Measurements from ENCODE around the gene DDIT3. TPM values are rescaled to one million over a fixed set of nuclear protein-coding genes. Genes with fewer than 3 reads are reported as not detected.

Gene DDIT3
- total RNA-seq, 1 experiment from 2014 or later, result 14.1 TPM

GRCh38 chr12:57472391-57472790 lies 47.9 kb downstream of the DDIT3 start:
- no CpG with 5 or more reads among the region's 3 CpGs for WGBS (ENCODE audit: extremely low coverage, insufficient read length, low lambda C conversion rate)
- Histone ChIP-seq H4K91ac (ENCODE audit: insufficient read length, low read depth, low read length) (no peak overlapping the region), H3K4me2 (ENCODE audit: insufficient read depth, insufficient read length, low read length) (no peak overlapping the region), H2AFZ (ENCODE audit: low read length) (no peak overlapping the region), H2BK120ac (ENCODE audit: low read depth, low read length, poor library complexity, severe bottlenecking) (no peak overlapping the region), H3K56ac (ENCODE audit: insufficient read length, low read depth, low read length) (no peak overlapping the region), H3K27me3 (ENCODE audit: insufficient read depth, low read length) (peaks cover 37% of the 10 kb centered on the region), H4K20me1 (ENCODE audit: control insufficient read depth, insufficient read depth, insufficient read length) (no peaks in the 10 kb centered on the region), H2AK5ac (ENCODE audit: insufficient read length, low read length) (no peak overlapping the region), H3K18ac (ENCODE audit: insufficient read length, low read depth, low read length) (no peak overlapping the region), H2BK12ac (ENCODE audit: insufficient read length, low read depth, low read length) (no peak overlapping the region), H4K8ac (replicated peaks; ENCODE audit: insufficient read length, low read depth, low read length) (no peak overlapping the region), H2BK15ac (ENCODE audit: low read depth, low read length) (no peak overlapping the region), H3T11ph (ENCODE audit: low read length) (no peak overlapping the region), H3K9ac (ENCODE audit: extremely low read depth, insufficient read length, low read length) (no peak overlapping the region), H3K9me3 (ENCODE audit: control insufficient read depth, low read depth, low read length) (no peaks in the 10 kb centered on the region), H3K14ac (ENCODE audit: insufficient read depth, low read length) (no peak overlapping the region), H3K27ac (ENCODE audit: insufficient read length, low read depth, low read length) (no peak overlapping the region), H2BK20ac (ENCODE audit: low read depth, low read length, poor library complexity, severe bottlenecking) (no peak overlapping the region), H3K79me2 (ENCODE audit: insufficient read depth, low read length) (no peaks in the 10 kb centered on the region), H3K23ac (ENCODE audit: insufficient read length, low read depth, low read length) (no peak overlapping the region), H3K79me1 (ENCODE audit: insufficient read depth, low read depth, low read length, poor library complexity, severe bottlenecking) (no peaks in the 10 kb centered on the region), H4K5ac (ENCODE audit: insufficient read length, low read depth, low read length) (no peak overlapping the region), H3K23me2 (ENCODE audit: insufficient read length, low read depth, low read length, poor library complexity, severe bottlenecking) (peaks cover 15% of the 10 kb centered on the region), H2BK5ac (ENCODE audit: insufficient read length, low read length) (no peak overlapping the region), H3K4me1 (ENCODE audit: insufficient read depth, low read length) (no peaks in the 10 kb centered on the region; the same call in 1 of the 2 replicates), H3K4ac (ENCODE audit: low read depth, low read length) (no peak overlapping the region)
- Mint-ChIP-seq H3K4me3 (no peak overlapping the region), H3K27me3 (ENCODE audit: low read depth) (peaks cover 67% of the 10 kb centered on the region), H3K4me1 (peaks cover 13 to 14% of the 10 kb centered on the region in 2 experiments), H3K27ac (no peak overlapping the region; a peak in 1 of 7 replicates), H3K36me3 (ENCODE audit: insufficient read depth in 1 of 3, low read depth in 3 of 3) (peaks cover 0 to 14% (median 5%) of the 10 kb centered on the region in 3 experiments; a peak in 4 of 7 replicates), H3K9me3 (no peaks in the 10 kb centered on the region)
- DNase-seq, result no peak
- TF ChIP-seq CTCF (conservative IDR thresholded peaks at IDR 0.05), result no peak

Measured in H9 (cell line).